Peyer's patch (tissue), 4 donors: ENCODE results near the gene OSBPL7.

Source experiments
- CTCF ChIP-seq, 6 experiments: fragments of 450-650 bp in 4 of 6; fragments of 200-600 bp in 2 of 6; sonication (generic) in 1 of 6; IDR thresholded peaks; one replicate each; pipeline ENCODE4 v1.5.1; 2017 to 2019; ENCODE audit warnings: antibody characterized with exemption in 6 of 6, mild to moderate bottlenecking in 3 of 6, moderate library complexity in 1 of 6
- POLR2A ChIP-seq, 2 donors: fragments of 450-650 bp; IDR thresholded peaks; one replicate each; pipeline ENCODE4 v1.5.1; 2017; ENCODE audit warnings: antibody characterized with exemption in 2 of 2, mild to moderate bottlenecking in 2 of 2, moderate library complexity in 2 of 2

GRCh38 chr17:47850373-47850691 is 28.7 kb upstream of the OSBPL7 start:
- TF ChIP-seq CTCF (IDR thresholded peaks at IDR 0.05) (no peak), POLR2A (IDR thresholded peaks at IDR 0.05) (no peak)
